Fibroblast of skin of left biceps (primary cell): ENCODE measurements around the gene GPT2.

ENCODE experiments used
- DNase-seq, 2 experiments: peaks; one replicate each; pipeline ENCODE4 v3.0.0-alpha.2; 2013; ENCODE audit warnings: low read depth in 2 of 2

GPT2 gene

GRCh38 chr16:46896314-46896968 lies 12.3 kb downstream of the GPT2 start:
- no peak for DNase-seq

GRCh38 chr16:46897471-46897870 lies 13.3 kb downstream of the GPT2 start:
- DNase-seq, result no peak

GRCh38 chr16:46898006-46898405 lies 13.8 kb downstream of the GPT2 start:
- no peak for DNase-seq

- DNase-seq, result no peak
Measured at GRCh38 chr16:46899443-46900143, 15.4 kb downstream of the GPT2 start.

GRCh38 chr16:46900455-46901235 lies 16.5 kb downstream of the GPT2 start:
- DNase-seq, result no peak

- DNase-seq, result no peak
Measured at GRCh38 chr16:46901709-46902108, 17.5 kb downstream of the GPT2 start.

GRCh38 chr16:46903255-46903905 lies 19.2 kb downstream of the GPT2 start:
- no peak for DNase-seq

- DNase-seq, result no peak
Measured at GRCh38 chr16:46904471-46904870, 20.3 kb downstream of the GPT2 start.

- no peak for DNase-seq
Measured at GRCh38 chr16:46906360-46907060, 22.3 kb downstream of the GPT2 start.

GRCh38 chr16:46907061-46907774 lies 23.1 kb downstream of the GPT2 start:
- DNase-seq, result no peak

GRCh38 chr16:46908540-46909372 lies 24.6 kb downstream of the GPT2 start:
- DNase-seq, result peak in 1 of 2 experiments; percentile 15

GRCh38 chr16:46911038-46911437 lies 26.9 kb downstream of the GPT2 start:
- DNase-seq, result no peak

- no peak for DNase-seq
Measured at GRCh38 chr16:46911650-46912049, 27.5 kb downstream of the GPT2 start.

GRCh38 chr16:46914556-46915201 lies 30.5 kb downstream of the GPT2 start:
- DNase-seq, result no peak

GRCh38 chr16:46915483-46916025 lies 31.4 kb downstream of the GPT2 start:
- DNase-seq, result no peak

GRCh38 chr16:46916980-46917379 lies 32.8 kb downstream of the GPT2 start:
- no peak for DNase-seq

GRCh38 chr16:46918400-46918799 lies 34.2 kb downstream of the GPT2 start:
- DNase-seq, result no peak

GRCh38 chr16:46918905-46919792 lies 35.0 kb downstream of the GPT2 start:
- no peak for DNase-seq
